ENCODE measurements around the gene SLC35C1.
"Not testable (repeated sequence)": the region's sequence is repeated elsewhere in the genome, so short reads cannot be mapped to it uniquely, and the experiment has no call there.

Gene SLC35C1

DNA sequence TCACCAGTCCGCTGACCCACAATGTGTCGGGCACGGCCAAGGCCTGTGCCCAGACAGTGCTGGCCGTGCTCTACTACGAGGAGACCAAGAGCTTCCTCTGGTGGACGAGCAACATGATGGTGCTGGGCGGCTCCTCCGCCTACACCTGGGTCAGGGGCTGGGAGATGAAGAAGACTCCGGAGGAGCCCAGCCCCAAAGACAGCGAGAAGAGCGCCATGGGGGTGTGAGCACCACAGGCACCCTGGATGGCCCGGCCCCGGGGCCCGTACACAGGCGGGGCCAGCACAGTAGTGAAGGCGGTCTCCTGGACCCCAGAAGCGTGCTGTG is 6.1 kb downstream of the SLC35C1 start:
- DNase-seq (ENCODE audit: low spot score): no peak

DNA sequence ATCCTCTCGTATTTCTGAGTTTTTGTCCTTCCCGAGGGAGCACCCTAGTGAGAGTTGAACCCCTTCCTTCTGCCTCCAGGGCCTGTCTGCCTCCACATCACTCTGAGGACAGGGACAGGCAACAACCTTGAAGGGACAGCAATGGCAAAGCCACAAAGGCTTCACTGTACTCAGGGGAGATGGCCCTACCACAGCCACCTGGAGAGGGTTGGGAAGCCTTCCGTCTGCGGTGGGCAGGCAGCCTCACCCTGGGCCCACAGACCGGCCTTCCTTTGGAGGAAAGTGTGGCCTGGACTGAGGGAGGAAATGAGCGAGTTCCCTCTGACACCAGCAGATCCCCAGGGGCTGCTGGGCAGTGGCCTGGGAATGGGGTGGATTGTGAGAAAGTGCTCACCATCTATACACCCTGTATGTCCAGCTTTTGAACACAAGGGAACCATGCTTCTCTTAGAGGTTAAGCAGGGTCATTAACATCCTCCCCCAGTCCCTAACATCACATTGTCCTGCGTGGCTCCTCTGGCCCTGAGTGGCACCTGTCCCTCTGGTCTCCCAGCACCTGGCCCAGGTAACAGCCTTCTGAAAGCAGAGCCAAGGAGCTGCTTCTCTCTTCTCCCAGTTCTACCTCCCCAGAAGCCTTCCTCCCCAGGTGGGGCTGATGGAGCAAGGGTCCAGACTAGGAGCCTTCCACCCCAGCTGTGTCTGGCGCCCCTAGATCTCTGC is 6.8 kb downstream of the SLC35C1 start:
- DNase-seq (ENCODE audit: low spot score): no peak

DNA sequence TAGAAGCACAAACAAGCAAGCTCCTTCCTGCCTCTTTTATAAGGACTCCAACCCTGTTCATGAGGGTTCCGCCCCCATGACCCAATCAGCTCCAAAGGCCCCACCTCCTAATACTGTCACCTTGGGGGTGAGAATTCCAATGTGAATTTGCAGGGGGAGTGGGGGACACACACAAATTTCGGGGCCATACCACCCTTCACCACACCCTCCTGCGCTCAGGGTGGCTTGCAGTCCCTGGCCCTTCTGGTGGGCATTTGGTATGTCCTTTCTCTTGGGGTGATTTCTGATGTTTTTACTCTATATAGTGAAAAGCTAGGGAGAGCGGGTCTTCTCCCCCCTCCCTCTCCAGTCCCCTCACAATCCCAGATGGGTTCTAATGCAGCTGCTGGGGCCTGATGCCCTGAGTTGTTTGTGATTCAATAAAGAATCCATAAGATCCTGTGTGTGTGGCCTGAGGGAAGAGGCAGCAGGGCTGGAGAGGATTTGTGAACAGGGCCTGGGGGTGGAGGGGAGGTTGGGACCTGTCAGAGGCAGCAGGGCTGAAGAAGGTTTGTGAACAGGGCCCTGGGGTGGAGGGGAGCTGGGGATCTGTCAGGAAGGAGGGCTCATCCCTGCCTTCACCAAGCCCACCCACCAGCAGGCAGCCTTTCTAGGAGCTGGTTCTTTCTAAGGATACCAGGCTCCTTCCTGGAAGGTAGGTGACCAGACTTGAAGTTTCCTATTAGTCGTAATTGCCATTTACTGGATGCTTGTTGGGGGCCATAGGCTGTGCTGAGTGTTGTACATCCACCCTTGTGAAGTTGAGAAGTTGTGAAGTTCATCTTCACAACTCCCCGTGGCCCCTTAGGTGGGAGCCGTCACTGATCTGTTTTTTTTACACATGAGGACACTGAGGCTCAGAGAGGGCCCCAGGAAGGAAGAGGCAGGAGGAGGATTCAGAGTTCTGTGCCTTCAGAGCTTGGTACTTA is 7.9 kb downstream of the SLC35C1 start:
- DNase-seq (ENCODE audit: low spot score): no peak

DNA sequence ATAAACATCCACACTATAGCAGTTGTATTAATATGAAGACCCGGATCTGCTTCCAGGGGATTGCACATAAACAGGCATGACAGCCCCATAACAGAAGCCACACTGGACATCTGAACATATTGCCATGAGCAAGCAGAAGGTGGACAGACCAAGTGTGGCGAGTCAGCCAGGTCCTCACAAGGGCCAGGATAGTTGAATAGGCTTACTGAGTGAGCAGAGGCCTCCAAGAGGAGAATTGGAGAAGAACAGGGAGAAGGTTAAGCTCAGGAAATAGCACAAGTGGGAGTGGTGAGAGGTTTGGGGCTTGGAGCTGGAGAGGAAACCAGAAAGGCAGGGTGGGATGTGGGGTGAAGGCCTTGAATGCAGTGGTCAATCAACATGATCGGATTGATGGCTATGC is 10.8 kb downstream of the SLC35C1 start:
- peak; percentile 54 for DNase-seq (ENCODE audit: low spot score)

DNA sequence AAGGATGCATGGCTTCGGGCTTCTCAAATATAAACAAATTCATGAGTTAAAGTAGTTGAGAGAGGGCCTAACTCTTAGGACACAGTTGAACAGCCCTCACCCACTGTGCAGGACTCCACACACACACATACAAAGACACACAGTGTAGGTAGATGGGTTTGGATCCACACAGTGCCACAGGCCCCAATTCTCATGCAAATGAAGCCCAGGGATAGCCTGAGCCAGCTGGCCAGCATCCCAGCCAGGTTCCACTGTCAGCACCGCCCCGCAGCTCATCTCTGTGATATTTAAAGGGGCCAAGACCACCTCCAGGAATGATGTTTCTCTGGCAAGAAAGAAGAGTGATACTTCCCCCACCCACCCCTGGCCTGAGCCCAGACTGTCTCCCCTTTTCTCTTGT is 11.7 kb downstream of the SLC35C1 start:
- DNase-seq (ENCODE audit: low spot score): no peak

DNA sequence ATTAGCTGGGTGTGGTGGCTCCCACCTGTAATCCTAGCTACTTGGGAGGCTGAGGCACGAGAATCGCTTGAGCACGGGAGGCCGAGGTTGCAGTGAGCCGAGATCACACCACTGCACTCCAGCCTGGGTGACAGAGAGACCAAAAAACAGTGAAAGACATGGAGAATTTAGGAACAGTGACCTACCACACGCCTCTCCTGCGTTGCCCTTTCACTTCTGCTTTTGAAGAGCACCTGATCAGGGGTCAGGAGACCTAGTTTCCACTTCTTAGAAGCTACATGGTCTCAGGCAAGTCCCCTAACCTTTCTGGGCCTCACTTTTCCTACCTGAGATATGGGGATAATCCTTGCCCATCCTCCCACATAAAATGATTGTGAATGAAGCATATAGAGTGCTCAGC is 12.2 kb downstream of the SLC35C1 start:
- DNase-seq (ENCODE audit: low spot score): no peak

DNA sequence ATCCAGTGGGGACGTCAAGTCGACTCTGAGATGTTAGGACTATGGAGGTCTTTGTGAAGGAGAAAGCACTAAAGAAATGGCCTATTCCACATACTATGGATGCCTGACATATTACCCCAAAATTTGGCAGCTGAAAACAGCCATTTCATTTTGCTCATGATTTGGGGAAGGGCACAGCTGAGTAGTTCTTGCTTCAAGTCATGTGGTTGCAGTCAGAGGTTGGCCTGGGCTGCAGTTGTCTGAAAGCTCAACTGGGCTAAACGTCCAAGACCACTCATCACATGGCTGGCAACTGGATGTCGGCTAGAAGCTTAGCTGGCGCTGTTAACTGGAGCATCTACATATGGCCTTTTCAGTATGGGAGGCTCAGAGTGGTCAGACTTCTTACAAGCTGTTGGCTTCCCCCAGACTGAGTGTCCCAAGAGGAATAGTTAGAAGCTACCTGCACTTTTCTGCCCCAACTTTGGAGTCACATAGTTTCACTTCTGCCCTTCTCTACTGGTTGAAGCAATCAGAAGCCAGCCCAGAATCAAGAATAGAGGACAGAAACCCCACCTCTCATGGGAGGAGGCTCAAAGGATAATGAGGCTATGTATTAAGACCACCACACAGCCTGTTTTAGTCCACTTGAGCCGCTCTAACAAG is 14.1 kb downstream of the SLC35C1 start:
- DNase-seq (ENCODE audit: low spot score): no peak

DNA sequence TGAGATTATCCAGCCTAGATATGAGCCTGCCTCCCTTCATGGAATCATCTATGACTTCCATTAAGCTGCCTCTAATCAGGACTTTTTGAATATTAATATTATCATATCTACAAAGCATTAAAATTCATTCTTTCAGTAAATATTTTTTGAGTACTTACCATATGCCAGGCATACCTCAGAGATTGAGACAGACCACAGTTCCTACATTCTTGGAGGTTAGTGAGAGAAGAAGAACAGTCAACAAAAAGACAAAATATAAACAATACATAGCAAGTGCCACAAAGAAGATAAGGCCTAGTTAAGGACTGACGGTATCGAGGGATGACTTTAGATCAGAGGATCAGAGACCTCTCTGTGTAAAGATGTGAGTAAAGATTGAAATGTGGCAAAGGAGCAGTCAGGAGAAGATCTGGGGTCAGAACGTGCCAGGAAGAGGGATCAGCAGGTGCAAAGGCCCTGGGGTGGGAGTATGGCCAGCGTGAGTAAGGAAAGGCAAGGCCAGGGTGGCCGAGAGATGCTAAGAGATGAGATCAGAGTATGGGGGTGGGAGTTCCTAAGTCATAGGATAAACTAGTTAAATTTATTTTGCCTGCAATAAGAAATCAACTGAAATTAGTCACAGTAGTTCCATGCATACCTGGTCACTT is 15.4 kb downstream of the SLC35C1 start:
- no peak for DNase-seq (ENCODE audit: low spot score)

DNA sequence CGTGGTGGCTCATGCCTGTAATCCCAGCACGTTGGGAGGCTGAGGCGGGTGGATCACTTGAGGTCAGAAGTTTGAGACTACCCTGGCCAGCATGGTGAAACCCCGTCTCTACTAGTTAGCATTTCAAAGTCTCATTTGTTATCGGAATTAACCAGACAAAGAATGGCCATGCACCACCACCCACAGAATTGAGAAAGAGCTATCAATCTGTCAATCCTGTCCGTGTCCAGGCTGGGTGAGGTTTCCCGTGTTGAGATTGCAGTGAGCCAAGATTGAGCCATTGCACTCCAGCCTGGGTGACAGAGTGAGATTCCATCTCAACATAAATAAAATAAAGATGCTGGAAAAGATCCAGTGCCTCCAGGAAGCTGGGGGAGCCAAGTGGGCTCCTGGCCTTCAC is 21.5 kb downstream of the SLC35C1 start:
- not testable (repeated sequence) for DNase-seq (ENCODE audit: low spot score)

DNA sequence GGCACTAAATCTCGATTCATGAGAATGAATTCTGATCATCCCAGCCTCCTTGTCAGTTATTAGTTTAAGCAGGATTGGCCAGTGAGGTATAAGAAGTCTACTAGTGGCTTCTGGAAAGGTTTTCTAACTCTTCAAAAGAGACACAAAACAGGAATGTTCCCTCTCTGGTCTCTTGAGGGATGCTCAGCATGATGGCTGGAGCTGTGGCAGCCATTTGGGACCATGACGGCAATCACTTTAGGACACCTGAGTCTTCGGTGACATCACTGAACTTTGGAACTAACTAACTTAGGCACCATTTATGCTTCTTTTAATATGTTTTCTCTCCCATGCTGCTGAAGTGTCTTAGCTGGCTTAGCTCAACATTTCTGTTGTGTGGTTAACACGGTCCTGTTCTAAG is 22.2 kb downstream of the SLC35C1 start:
- no peak for DNase-seq (ENCODE audit: low spot score)

DNA sequence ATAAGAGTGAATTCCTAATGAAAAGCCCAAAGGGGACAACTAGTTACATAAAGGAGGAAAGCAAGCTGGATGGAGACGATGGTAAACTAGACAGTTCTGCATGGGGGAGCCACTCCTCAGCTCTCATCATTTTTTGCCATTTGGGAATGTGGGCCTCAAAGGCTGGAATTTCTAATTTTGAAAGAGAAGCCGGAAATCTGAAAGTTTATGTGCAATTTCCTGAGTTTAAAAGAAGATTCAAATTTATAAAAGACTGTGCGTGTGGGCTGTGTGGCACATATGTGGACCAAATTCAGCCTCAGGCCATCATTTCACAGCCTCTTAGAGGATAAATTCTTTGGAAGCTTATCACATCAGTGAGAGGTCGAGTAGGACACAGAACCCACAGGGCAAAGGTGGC is 24.0 kb downstream of the SLC35C1 start:
- DNase-seq (ENCODE audit: low spot score): no peak

DNA sequence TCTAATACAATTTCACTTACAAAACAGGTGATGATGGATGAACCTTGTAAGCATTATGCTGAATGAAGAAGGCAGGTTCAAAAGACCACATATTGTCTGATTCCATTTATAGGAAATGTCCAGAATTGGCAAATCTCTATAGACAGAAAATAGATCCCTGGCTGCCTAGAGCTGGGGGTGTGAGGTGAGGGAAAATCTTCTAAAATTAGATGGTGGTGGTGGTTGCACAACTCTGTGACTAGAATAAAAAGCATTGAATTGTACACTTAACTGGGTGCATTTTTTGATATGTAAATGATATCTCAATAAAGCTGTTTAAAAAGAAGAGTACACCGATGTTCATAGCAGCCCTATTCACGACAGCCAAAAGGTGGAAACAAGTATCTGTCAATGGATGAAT is 25.6 kb downstream of the SLC35C1 start:
- no peak for DNase-seq (ENCODE audit: low spot score)

DNA sequence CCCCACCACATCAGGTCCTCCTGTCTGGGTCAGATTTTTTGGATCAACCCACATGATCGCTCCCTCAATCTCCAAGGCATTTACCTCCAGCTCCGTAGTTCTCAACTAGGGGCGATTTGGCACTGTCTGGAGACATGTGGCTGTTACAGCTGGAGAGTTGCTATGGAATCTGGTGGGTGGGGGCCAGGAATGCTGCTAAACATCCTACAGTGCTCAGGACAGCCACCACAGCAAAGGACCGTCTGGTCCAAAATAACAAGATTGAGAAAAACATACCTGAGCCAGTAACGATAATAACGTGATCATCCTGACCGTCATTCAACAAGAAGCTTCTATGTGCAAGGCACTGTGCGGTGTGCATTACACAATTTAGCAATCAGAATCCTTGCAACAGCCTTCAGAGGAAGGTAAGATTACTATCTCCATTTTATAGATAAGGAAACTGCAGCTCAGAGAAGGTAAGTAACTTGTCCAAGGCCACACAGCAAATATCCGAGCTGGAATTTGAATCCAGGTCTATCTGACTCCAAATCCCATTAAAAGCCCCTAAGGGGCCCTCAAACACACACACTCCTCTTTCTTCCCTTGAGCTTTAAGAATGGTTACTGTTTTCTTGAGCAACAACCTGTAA is 28.0 kb downstream of the SLC35C1 start:
- DNase-seq (ENCODE audit: low spot score): no peak

DNA sequence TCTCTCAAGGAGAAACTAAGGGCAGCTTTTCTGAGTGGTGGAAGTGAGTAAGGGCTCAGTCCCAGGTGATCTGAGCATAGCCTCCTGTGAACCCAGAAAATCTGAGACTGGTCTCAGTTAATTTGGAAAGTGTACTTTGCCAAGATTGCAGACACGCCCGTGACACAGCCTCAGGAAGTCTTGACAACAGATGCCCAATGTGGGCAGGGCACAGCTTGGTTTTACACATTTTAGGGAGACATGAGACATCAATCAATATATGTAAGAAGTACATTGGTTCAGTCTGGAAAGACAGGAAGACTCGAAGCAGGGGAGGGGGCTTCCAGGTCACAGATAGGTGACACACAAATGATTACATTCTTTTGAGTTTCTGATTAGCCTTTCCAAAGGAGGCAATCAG is 28.8 kb downstream of the SLC35C1 start:
- no peak for DNase-seq (ENCODE audit: low spot score)

DNA sequence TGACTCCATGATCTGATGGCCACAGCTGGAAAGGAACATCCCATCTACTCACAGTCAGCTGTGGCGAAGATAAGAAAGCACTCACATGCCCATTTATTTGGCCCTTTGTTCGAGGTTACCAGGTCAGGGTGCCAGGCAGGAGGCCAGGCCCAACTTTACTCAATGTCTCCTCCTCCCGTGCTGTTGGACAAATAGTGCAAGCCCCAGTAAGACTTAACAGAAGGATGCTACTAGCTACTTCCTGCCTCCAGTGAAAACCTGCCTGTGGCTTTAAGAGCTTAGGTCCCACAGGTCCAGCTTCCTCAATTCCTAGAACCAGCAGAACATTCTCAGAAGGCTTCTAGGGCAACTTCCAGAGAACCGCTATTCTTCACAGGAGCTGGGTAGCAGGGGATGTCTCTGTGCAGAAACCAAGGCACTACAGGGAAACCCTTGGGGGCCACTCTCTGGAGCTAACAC is 29.4 kb downstream of the SLC35C1 start:
- no peak for DNase-seq (ENCODE audit: low spot score)

DNA sequence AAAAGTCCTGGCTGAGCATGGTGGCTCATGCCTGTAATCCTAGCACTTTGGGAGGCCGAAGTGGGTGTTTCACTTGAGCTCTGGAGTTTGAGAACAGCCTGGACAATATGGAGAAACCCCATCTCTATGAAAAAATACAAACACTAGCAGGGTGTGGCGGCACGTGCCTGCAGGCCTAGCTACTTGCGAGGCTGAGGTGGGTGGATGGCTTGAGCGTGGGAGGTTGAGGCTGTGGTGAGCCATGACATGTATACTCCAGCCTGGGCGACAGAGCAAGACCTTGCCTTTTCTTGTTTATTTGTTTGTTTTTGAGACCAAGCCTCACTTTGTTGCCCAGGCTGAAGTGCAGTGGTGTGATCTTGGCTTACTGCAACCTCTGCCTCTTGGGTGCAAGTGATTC is 34.3 kb downstream of the SLC35C1 start:
- DNase-seq (ENCODE audit: low spot score): no peak

DNA sequence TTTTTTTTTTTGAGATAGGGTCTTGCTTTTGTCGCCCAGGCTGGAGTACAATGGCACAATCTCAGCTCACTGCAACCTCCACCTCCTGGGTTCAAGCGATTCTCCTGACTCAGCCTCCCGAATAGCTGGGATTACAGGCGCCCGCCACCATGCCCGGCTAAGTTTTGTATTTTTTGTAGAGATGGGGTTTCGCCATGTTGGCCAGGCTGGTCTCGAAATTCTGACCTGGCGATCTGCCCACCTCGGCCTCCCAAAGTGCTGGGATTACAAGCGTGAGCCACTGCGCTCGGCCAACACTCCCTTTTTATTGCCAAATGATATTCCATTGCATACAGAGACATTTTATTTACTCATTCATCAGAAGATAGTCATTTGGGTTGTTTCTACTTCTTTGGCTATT is 35.3 kb downstream of the SLC35C1 start:
- not testable (repeated sequence) for DNase-seq (ENCODE audit: low spot score)

DNA sequence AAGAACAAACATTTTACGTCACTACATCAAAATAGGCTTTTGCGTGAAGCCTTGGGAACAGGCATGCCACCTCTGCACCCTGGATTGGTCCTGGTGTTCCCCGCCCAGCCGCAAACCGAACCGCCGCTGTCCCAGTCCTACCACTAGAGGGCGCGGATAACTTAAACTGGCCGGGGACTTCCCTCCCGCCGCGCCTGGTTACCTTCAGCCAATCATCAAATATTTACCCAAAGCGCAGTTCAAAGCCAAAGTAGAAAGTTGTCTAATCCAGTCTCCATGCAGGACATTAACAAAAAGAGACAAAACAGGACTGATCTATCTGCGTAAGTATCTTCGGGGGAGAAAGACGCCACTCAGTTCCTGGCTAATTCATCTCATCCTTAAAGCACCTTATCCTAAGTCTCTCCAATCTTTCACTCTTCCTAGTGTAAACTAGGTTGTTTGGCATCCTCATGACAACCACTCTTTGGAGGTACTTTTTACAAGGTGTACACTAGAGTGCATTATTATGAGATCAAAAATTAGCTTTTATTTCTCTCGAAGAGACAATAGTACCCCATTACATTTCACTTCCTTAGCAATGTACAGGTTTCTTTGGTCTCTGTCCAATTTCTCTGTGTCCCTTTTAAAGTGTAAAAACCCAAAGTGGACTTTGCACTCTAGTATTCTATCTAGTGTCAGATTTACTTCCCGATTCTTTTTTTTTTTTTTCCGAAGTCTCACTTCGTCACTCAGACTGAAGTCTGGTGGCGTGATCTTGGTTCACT is 38.4 kb downstream of the SLC35C1 start:
- DNase-seq (ENCODE audit: low spot score): peak; percentile 90

DNA sequence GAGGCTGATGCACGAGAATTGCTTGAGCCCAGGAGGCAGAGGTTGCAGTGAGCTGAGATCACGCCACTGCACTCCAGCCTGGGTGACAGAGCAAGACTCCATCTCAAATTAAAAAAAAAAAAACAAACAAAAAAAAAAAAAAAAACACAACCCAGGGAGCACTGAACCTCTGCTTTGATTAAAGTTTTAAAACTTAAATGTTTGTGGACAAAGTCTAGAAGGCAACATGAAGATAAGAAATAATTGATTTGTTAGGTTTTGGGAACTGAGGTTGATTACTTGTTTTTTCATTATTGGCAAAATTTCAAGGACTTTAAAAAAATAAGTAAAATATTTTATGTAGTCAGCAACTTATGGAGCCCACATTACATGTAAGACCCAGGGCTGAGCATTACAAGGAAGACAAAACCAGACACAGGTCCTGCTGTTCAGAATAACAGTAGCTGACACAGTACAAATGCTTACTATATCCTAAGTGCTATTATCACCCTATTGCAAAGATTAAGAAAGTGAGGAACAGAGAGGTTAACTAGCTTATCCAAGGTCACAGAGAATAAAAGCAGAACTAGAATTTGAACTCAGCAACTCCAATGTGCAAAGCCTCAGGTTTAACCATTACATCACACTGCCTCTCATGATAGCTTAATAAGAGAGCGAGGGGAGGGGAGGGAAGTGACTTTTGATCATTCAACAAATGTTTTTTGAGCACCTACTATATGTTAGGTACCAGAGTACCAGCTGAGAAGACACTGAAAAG is 40.1 kb downstream of the SLC35C1 start:
- DNase-seq (ENCODE audit: low spot score): no peak

DNA sequence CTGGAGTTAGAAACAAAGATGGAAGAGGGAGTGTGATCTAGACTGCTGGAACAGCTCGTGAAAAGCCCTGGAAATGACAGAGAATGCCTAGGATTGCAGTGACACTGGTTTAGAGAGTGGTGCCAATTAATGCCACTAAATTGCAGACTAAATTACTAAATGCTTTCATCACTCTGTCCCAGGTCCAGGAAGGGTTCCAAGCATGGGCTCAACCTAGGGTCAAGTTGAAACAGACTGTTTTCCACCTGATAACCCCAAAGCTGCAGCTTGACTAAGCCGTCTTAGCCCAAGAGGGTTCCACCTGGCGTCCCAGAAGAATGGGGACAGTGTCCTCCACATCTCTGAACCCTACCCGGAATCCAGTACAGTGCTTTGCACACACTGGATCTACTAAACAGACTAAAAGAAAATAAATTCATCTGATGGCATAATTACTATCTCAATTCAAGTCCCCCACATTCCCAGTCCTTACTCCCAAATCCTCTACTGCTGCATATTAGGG is 41.3 kb downstream of the SLC35C1 start:
- no peak for DNase-seq (ENCODE audit: low spot score)

Measured in kidney tubule cell (primary cell).